Measurements from ENCODE around the gene SCNN1G.

Gene SCNN1G

DNA sequence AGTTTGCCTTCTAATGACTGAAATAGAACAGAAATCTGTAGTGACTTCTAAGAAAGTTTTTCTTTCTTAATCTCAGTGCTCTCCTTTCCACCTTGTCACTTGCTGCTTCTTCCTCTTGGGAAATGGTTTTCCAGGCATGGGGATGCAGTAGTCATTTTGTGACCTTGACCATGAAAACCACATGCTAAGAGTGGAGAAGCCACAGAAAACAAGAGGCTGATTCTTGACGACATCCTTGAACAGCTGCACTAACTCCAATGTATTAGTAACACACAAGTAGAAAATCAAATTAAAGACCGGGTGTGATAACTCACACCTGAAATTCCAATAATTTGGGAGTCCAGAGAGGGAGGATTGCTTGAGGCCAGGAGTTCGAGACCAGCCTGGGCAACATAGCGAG lies 17.8 kb upstream of the SCNN1G start:
- Histone ChIP-seq H3K9me3 (ENCODE audit: severe bottlenecking) (no peaks in the 10 kb centered on the region), H3K4me3 (ENCODE audit: severe bottlenecking) (no peak overlapping the region), H3K4me1 (ENCODE audit: insufficient read depth, poor library complexity, severe bottlenecking) (no peaks in the 10 kb centered on the region), H3K36me3 (ENCODE audit: low read depth) (no peaks in the 10 kb centered on the region), H3K27ac (ENCODE audit: poor library complexity, severe bottlenecking) (no peak overlapping the region), H3K27me3 (ENCODE audit: insufficient read depth, poor library complexity, severe bottlenecking) (no peaks in the 10 kb centered on the region)
- ATAC-seq (ENCODE audit: low read depth) (no peak), DNase-seq (ENCODE audit: low spot score) (no peak)
- TF ChIP-seq, protein P1, sequence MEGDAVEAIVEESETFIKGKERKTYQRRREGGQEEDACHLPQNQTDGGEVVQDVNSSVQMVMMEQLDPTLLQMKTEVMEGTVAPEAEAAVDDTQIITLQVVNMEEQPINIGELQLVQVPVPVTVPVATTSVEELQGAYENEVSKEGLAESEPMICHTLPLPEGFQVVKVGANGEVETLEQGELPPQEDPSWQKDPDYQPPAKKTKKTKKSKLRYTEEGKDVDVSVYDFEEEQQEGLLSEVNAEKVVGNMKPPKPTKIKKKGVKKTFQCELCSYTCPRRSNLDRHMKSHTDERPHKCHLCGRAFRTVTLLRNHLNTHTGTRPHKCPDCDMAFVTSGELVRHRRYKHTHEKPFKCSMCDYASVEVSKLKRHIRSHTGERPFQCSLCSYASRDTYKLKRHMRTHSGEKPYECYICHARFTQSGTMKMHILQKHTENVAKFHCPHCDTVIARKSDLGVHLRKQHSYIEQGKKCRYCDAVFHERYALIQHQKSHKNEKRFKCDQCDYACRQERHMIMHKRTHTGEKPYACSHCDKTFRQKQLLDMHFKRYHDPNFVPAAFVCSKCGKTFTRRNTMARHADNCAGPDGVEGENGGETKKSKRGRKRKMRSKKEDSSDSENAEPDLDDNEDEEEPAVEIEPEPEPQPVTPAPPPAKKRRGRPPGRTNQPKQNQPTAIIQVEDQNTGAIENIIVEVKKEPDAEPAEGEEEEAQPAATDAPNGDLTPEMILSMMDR (IDR thresholded peaks at IDR 0.05; ENCODE audit: poor library complexity, severe bottlenecking), result no peak

DNA sequence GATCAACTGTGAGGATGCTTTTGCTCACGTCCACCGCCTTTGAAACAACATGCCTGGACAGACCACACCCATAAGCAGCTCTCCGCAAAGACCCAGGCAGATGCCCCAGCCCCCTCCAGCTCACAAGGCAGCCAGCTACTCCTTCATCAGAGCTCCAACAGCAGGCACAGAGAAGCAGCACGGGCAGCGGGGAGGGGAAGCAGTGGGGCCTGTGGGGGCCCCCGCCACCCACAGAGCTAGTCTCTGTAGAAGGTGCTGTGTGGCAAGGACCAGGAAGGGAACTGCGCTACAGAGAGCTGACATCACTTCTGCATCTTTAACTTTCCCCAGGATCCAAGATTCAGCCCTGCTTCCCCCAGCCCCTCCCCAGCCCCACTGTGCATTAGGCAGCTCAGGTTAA lies 10.0 kb upstream of the SCNN1G start:
- Histone ChIP-seq H3K4me1 (ENCODE audit: insufficient read depth, poor library complexity, severe bottlenecking) (no peaks in the 10 kb centered on the region), H3K27me3 (ENCODE audit: insufficient read depth, poor library complexity, severe bottlenecking) (no peaks in the 10 kb centered on the region), H3K9me3 (ENCODE audit: severe bottlenecking) (no peaks in the 10 kb centered on the region), H3K27ac (ENCODE audit: poor library complexity, severe bottlenecking) (no peak overlapping the region), H3K36me3 (ENCODE audit: low read depth) (no peaks in the 10 kb centered on the region), H3K4me3 (ENCODE audit: severe bottlenecking) (no peak overlapping the region)
- TF ChIP-seq, protein P1 (IDR thresholded peaks at IDR 0.05; ENCODE audit: poor library complexity, severe bottlenecking), result no peak
- no peak for DNase-seq (ENCODE audit: low spot score)
- ATAC-seq (ENCODE audit: low read depth), result no peak

- Histone ChIP-seq H3K9me3 (ENCODE audit: severe bottlenecking) (no peaks in the 10 kb centered on the region), H3K4me3 (ENCODE audit: severe bottlenecking) (no peak overlapping the region), H3K27me3 (ENCODE audit: insufficient read depth, poor library complexity, severe bottlenecking) (no peaks in the 10 kb centered on the region), H3K4me1 (ENCODE audit: insufficient read depth, poor library complexity, severe bottlenecking) (no peaks in the 10 kb centered on the region), H3K27ac (ENCODE audit: poor library complexity, severe bottlenecking) (no peak overlapping the region), H3K36me3 (ENCODE audit: low read depth) (no peaks in the 10 kb centered on the region)
- DNase-seq (ENCODE audit: low spot score) (no peak), ATAC-seq (ENCODE audit: low read depth) (no peak)
- TF ChIP-seq, protein P1 (IDR thresholded peaks at IDR 0.05; ENCODE audit: poor library complexity, severe bottlenecking), result no peak
These were observed 9.6 kb upstream of the SCNN1G start for GRCh38 chr16:23172994-23173393.

- DNase-seq (ENCODE audit: low spot score), result no peak
- H3K9me3 ChIP-seq (ENCODE audit: severe bottlenecking), result no peaks in the 10 kb centered on the region
- H3K4me1 ChIP-seq (ENCODE audit: insufficient read depth, poor library complexity, severe bottlenecking), result no peaks in the 10 kb centered on the region
- H3K27ac ChIP-seq (ENCODE audit: poor library complexity, severe bottlenecking), result no peak overlapping the region
- no peaks in the 10 kb centered on the region for H3K36me3 ChIP-seq (ENCODE audit: low read depth)
- H3K27me3 ChIP-seq (ENCODE audit: insufficient read depth, poor library complexity, severe bottlenecking), result no peaks in the 10 kb centered on the region
- no peak for ATAC-seq (ENCODE audit: low read depth)
- TF ChIP-seq, protein P1 (IDR thresholded peaks at IDR 0.05; ENCODE audit: poor library complexity, severe bottlenecking), result no peak
- no peak overlapping the region for H3K4me3 ChIP-seq (ENCODE audit: severe bottlenecking)
These were observed 7.9 kb upstream of the SCNN1G start for GRCh38 chr16:23174622-23175021.

GRCh38 chr16:23175651-23176050 lies 6.9 kb upstream of the SCNN1G start:
- DNase-seq (ENCODE audit: low spot score) (no peak), ATAC-seq (ENCODE audit: low read depth) (no peak)
- Histone ChIP-seq H3K9me3 (ENCODE audit: severe bottlenecking) (no peaks in the 10 kb centered on the region), H3K27me3 (ENCODE audit: insufficient read depth, poor library complexity, severe bottlenecking) (no peaks in the 10 kb centered on the region), H3K27ac (ENCODE audit: poor library complexity, severe bottlenecking) (no peak overlapping the region), H3K4me3 (ENCODE audit: severe bottlenecking) (no peak overlapping the region), H3K36me3 (ENCODE audit: low read depth) (no peaks in the 10 kb centered on the region), H3K4me1 (ENCODE audit: insufficient read depth, poor library complexity, severe bottlenecking) (no peaks in the 10 kb centered on the region)
- TF ChIP-seq, protein P1 (IDR thresholded peaks at IDR 0.05; ENCODE audit: poor library complexity, severe bottlenecking), result no peak

All from RWPE2 (cell line).